ENCODE data around the gene ALPK3. TPM values are rescaled to one million over a fixed set of nuclear protein-coding genes. Genes with fewer than 3 reads are reported as not detected.

Gene ALPK3
- polyA plus RNA-seq, 1 donor (not counting 4 experiments of a cell fraction or from before 2014, with no cell fraction given), result 0.07 TPM

- Histone ChIP-seq H4K20me1 (ENCODE audit: control insufficient read depth, extremely low read depth, insufficient read depth, low read length) (peaks cover 3% of the 10 kb centered on the region), H3K4me1 (ENCODE audit: control insufficient read depth, extremely low read depth, insufficient read depth, low read length) (no peaks in the 10 kb centered on the region), H3K4me2 (ENCODE audit: control insufficient read depth, extremely low read depth, insufficient read depth, low read depth, low read length) (no peak overlapping the region), H3K9me1 (ENCODE audit: control insufficient read depth, extremely low read depth, insufficient read depth, low read length) (no peaks in the 10 kb centered on the region), H3K4me3 (ENCODE audit: control insufficient read depth in 2 of 3, extremely low read depth in 1 of 3, insufficient read depth in 2 of 3, low read depth in 1 of 3, low read length in 3 of 3) (no peak overlapping the region), H3K79me2 (ENCODE audit: control insufficient read depth, insufficient read depth, low read length) (peaks cover 6% of the 10 kb centered on the region), H3K27me3 (ENCODE audit: control insufficient read depth, extremely low read depth, insufficient read depth, low read length) (no peaks in the 10 kb centered on the region), H3K27ac (ENCODE audit: control insufficient read depth, insufficient read depth, low read length) (no peak overlapping the region), H3K36me3 (ENCODE audit: control insufficient read depth in 2 of 2, extremely low read depth in 1 of 2, insufficient read depth in 2 of 2, low read length in 2 of 2) (peaks cover 22 to 24% of the 10 kb centered on the region in 2 experiments), H3K9me3 (ENCODE audit: control insufficient read depth, low read depth, low read length) (no peaks in the 10 kb centered on the region), H2AFZ (ENCODE audit: control insufficient read depth, low read length) (no peak overlapping the region), H3K9ac (ENCODE audit: control insufficient read depth, extremely low read depth, insufficient read depth, low read length) (no peak overlapping the region)
- dilution Hi-C loops (cut with MboI; ENCODE audit: extremely low pct_ligation_motif_present, low sequenced_read_pairs), result no loop called here
- DNase-seq (ENCODE audit: low read depth, low spot score), result no peak
- FAIRE-seq, result no peak
- TF ChIP-seq CTCF (optimal IDR thresholded peaks at IDR 0.05 in 1 of 3, IDR thresholded peaks at IDR 0.05 in 1 of 3, conservative IDR thresholded peaks at IDR 0.05 in 1 of 3; ENCODE audit: extremely low read depth in 1 of 3, insufficient read depth in 2 of 3, low read length in 3 of 3), result no peak
- TF ChIP-seq EZH2 (IDR thresholded peaks at IDR 0.05; ENCODE audit: low read length), result no peak
These were observed 23.0 kb upstream of the ALPK3 start for GRCh38 chr15:84794162-84794547.

- Histone ChIP-seq H3K79me2 (ENCODE audit: control insufficient read depth, insufficient read depth, low read length) (no peaks in the 10 kb centered on the region), H4K20me1 (ENCODE audit: control insufficient read depth, extremely low read depth, insufficient read depth, low read length) (peaks cover under 1% of the 10 kb centered on the region), H3K27me3 (ENCODE audit: control insufficient read depth, extremely low read depth, insufficient read depth, low read length) (no peaks in the 10 kb centered on the region), H3K4me2 (ENCODE audit: control insufficient read depth, extremely low read depth, insufficient read depth, low read depth, low read length) (no peak overlapping the region), H3K4me3 (ENCODE audit: control insufficient read depth in 2 of 3, extremely low read depth in 1 of 3, insufficient read depth in 2 of 3, low read depth in 1 of 3, low read length in 3 of 3) (no peak overlapping the region), H3K9me1 (ENCODE audit: control insufficient read depth, extremely low read depth, insufficient read depth, low read length) (no peaks in the 10 kb centered on the region), H3K27ac (ENCODE audit: control insufficient read depth, insufficient read depth, low read length) (no peak overlapping the region), H3K9ac (ENCODE audit: control insufficient read depth, extremely low read depth, insufficient read depth, low read length) (no peak overlapping the region), H3K4me1 (ENCODE audit: control insufficient read depth, extremely low read depth, insufficient read depth, low read length) (no peaks in the 10 kb centered on the region), H2AFZ (ENCODE audit: control insufficient read depth, low read length) (no peak overlapping the region), H3K36me3 (ENCODE audit: control insufficient read depth in 2 of 2, extremely low read depth in 1 of 2, insufficient read depth in 2 of 2, low read length in 2 of 2) (peaks cover 29 to 33% of the 10 kb centered on the region in 2 experiments), H3K9me3 (ENCODE audit: control insufficient read depth, low read depth, low read length) (no peaks in the 10 kb centered on the region)
- dilution Hi-C loops (cut with MboI; ENCODE audit: extremely low pct_ligation_motif_present, low sequenced_read_pairs), result no loop called here
- TF ChIP-seq CTCF (optimal IDR thresholded peaks at IDR 0.05 in 1 of 3, IDR thresholded peaks at IDR 0.05 in 1 of 3, conservative IDR thresholded peaks at IDR 0.05 in 1 of 3; ENCODE audit: extremely low read depth in 1 of 3, insufficient read depth in 2 of 3, low read length in 3 of 3) (no peak), EZH2 (IDR thresholded peaks at IDR 0.05; ENCODE audit: low read length) (no peak)
- FAIRE-seq, result no peak
- DNase-seq (ENCODE audit: low read depth, low spot score), result no peak
These were observed 22.0 kb upstream of the ALPK3 start for GRCh38 chr15:84795186-84795585.
